Measurements from ENCODE around the gene TPH2. TPM values are rescaled to one million over a fixed set of nuclear protein-coding genes. Genes with fewer than 3 reads are reported as not detected.
A peak's percentile ranks its signal among the peaks of the same experiment; 100 is the strongest.

Gene TPH2
- total and polyA plus RNA-seq, 9 of the 15 experiments (the other 6 are each of a cell fraction or from before 2014, with no cell fraction given), result 0.06 to 0.28 (median 0.14) TPM; not detected in 4

DNA sequence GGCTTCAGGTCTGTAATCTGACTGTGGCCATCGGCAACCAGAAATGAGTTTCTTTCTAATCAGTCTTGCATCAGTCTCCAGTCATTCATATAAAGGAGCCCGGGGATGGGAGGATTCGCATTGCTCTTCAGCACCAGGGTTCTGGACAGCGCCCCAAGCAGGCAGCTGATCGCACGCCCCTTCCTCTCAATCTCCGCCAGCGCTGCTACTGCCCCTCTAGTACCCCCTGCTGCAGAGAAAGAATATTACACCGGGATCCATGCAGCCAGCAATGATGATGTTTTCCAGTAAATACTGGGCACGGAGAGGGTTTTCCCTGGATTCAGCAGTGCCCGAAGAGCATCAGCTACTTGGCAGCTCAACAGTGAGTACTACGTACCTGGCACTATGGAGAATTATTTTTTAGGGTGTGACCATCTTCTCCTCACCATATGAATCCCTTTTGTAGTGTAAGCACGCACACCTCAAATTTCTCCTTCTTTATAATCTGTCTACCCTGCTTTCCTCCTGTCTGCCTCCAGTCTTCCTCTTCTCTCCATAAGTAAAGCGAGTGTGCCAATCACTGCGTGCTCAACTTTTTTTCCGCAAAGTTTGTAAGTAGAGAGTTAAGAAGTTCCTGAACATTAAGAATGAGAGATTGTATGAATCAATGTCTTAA is at the start of gene TPH2 (continued):
- TF ChIP-seq DNMT1 (IDR thresholded peaks at IDR 0.05) (no peak), ZNF263 (CRISPR knock-in tag; IDR thresholded peaks at IDR 0.05; ENCODE audit: borderline replicate concordance) (peak; percentile 55; the same call in 1 of the 2 replicates), YY1 (IDR thresholded peaks at IDR 0.05; ENCODE audit: borderline replicate concordance in 1 of 3, control insufficient read depth in 1 of 3, extremely low read depth in 1 of 3, insufficient read depth in 3 of 3, insufficient read length in 1 of 3, insufficient replicate concordance in 2 of 3, low read depth in 1 of 3, low read length in 2 of 3) (peak in 1 of 3 experiments; percentile 21), ETV5 (CRISPR knock-in tag; IDR thresholded peaks at IDR 0.05; ENCODE audit: low read depth) (peak; percentile 65; the same call in 1 of the 2 replicates), MTA3 (IDR thresholded peaks at IDR 0.05; ENCODE audit: borderline replicate concordance) (no peak), CXXC5 (CRISPR knock-in tag; IDR thresholded peaks at IDR 0.05) (peak; percentile 81), SUPT5H (IDR thresholded peaks at IDR 0.05) (no peak)
- TF ChIP-seq, protein P1, sequence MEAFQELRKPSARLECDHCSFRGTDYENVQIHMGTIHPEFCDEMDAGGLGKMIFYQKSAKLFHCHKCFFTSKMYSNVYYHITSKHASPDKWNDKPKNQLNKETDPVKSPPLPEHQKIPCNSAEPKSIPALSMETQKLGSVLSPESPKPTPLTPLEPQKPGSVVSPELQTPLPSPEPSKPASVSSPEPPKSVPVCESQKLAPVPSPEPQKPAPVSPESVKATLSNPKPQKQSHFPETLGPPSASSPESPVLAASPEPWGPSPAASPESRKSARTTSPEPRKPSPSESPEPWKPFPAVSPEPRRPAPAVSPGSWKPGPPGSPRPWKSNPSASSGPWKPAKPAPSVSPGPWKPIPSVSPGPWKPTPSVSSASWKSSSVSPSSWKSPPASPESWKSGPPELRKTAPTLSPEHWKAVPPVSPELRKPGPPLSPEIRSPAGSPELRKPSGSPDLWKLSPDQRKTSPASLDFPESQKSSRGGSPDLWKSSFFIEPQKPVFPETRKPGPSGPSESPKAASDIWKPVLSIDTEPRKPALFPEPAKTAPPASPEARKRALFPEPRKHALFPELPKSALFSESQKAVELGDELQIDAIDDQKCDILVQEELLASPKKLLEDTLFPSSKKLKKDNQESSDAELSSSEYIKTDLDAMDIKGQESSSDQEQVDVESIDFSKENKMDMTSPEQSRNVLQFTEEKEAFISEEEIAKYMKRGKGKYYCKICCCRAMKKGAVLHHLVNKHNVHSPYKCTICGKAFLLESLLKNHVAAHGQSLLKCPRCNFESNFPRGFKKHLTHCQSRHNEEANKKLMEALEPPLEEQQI (IDR thresholded peaks at IDR 0.05), result peak; percentile 75; the same call in 1 of the 2 replicates
- TF ChIP-seq, protein P2, sequence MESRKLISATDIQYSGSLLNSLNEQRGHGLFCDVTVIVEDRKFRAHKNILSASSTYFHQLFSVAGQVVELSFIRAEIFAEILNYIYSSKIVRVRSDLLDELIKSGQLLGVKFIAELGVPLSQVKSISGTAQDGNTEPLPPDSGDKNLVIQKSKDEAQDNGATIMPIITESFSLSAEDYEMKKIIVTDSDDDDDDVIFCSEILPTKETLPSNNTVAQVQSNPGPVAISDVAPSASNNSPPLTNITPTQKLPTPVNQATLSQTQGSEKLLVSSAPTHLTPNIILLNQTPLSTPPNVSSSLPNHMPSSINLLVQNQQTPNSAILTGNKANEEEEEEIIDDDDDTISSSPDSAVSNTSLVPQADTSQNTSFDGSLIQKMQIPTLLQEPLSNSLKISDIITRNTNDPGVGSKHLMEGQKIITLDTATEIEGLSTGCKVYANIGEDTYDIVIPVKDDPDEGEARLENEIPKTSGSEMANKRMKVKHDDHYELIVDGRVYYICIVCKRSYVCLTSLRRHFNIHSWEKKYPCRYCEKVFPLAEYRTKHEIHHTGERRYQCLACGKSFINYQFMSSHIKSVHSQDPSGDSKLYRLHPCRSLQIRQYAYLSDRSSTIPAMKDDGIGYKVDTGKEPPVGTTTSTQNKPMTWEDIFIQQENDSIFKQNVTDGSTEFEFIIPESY (CRISPR knock-in tag; IDR thresholded peaks at IDR 0.05), result peak; percentile 43; the same call in 1 of the 2 replicates
- TF ChIP-seq, protein P3, sequence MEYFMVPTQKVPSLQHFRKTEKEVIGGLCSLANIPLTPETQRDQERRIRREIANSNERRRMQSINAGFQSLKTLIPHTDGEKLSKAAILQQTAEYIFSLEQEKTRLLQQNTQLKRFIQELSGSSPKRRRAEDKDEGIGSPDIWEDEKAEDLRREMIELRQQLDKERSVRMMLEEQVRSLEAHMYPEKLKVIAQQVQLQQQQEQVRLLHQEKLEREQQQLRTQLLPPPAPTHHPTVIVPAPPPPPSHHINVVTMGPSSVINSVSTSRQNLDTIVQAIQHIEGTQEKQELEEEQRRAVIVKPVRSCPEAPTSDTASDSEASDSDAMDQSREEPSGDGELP (CRISPR knock-in tag; IDR thresholded peaks at IDR 0.05; ENCODE audit: borderline replicate concordance), result peak; percentile 100
- TF ChIP-seq, protein P4, sequence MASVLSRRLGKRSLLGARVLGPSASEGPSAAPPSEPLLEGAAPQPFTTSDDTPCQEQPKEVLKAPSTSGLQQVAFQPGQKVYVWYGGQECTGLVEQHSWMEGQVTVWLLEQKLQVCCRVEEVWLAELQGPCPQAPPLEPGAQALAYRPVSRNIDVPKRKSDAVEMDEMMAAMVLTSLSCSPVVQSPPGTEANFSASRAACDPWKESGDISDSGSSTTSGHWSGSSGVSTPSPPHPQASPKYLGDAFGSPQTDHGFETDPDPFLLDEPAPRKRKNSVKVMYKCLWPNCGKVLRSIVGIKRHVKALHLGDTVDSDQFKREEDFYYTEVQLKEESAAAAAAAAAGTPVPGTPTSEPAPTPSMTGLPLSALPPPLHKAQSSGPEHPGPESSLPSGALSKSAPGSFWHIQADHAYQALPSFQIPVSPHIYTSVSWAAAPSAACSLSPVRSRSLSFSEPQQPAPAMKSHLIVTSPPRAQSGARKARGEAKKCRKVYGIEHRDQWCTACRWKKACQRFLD (CRISPR knock-in tag; IDR thresholded peaks at IDR 0.05), result peak; percentile 70; the same call in 1 of the 2 replicates

Data from K562 (cell line).